Hepatocyte (in vitro differentiated cells): ENCODE measurements around the gene RACK1.

Source experiments
- EZH2 ChIP-seq: fragments of 200-600 bp; sonication (generic); IDR thresholded peaks from 2 replicates; pipeline ENCODE4 v1.6.1; 2016; ENCODE audit warnings: antibody characterized with exemption, mild to moderate bottlenecking, borderline replicate concordance
- TF ChIP-seq, protein P1 (sequence below): fragments of 200-600 bp; sonication (generic); IDR thresholded peaks from 2 replicates; pipeline ENCODE4 v1.5.1; 2016; ENCODE audit warnings: antibody characterized with exemption, mild to moderate bottlenecking; ENCODE audit not compliant: poor library complexity

DNA sequence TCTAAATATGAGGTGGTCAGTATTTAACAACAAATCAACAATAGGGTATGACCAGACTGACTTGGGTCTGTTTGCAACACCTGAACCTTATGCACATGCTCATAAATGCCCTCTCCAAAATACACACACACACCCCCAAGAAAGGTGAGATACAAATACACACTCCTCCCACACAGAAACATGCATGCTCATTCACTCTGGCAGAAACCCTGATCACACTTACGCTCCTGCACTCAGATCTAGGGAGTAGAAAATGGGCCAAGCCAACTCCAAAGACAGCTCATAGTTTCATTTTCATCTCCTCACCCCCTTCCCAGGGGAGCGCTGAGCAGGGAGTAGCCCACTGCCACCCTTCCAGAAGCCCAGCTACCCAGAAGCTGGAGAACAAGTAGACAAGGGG is 50.0 kb downstream of the RACK1 start:
- TF ChIP-seq, protein P1, sequence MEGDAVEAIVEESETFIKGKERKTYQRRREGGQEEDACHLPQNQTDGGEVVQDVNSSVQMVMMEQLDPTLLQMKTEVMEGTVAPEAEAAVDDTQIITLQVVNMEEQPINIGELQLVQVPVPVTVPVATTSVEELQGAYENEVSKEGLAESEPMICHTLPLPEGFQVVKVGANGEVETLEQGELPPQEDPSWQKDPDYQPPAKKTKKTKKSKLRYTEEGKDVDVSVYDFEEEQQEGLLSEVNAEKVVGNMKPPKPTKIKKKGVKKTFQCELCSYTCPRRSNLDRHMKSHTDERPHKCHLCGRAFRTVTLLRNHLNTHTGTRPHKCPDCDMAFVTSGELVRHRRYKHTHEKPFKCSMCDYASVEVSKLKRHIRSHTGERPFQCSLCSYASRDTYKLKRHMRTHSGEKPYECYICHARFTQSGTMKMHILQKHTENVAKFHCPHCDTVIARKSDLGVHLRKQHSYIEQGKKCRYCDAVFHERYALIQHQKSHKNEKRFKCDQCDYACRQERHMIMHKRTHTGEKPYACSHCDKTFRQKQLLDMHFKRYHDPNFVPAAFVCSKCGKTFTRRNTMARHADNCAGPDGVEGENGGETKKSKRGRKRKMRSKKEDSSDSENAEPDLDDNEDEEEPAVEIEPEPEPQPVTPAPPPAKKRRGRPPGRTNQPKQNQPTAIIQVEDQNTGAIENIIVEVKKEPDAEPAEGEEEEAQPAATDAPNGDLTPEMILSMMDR, result no peak
- no peak for TF ChIP-seq EZH2
